ENCODE results near the gene BCL2L2. TPM values are rescaled to one million over a fixed set of nuclear protein-coding genes. Genes with fewer than 3 reads are reported as not detected.

The BCL2L2 gene
- total and polyA plus RNA-seq, 2 donors from 2014 or later, result 35.6 to 43.6 TPM

DNA sequence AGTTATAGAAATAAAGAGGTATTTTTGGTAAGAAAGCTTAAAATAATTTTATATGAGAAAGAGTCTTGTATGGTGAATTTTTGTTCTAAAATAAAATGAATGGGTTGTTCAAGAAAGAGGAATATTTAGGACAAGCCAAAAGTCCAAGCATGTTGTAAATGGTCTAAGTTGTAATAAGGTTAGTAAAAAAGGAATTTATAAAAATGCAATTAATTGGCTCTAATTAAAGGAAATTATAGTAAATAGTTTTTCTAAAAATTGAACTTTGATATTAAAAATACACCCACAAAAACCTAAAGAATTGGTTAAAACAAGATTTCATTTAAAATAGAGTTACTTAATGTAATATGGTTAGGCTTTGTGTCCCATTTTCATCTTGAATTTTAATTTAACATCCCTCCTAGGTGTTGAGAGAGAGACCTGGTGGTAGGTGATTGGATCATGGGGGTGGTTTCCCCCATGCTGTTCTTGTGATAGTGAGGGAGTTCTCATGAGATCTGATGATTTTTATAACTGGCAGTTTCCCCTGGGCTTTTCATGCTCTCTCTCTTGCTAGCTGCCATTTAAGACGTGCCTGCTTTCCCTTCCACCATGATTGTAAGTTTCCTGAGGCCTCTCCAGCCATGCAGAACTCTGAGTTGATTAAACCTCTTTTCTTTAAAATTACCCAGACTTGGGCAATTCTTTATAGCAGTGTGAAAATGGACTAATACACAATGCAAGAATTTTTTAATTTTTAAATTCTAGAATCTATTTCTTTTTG, 33.1 kb downstream of the BCL2L2 start:
- Histone ChIP-seq H3K36me3 (ENCODE audit: control insufficient read depth in 2 of 3, insufficient read depth in 3 of 3, low read length in 3 of 3) (no peaks in the 10 kb centered on the region), H3K9ac (ENCODE audit: low read length in 3 of 3) (no peak overlapping the region), H3K4me1 (ENCODE audit: control insufficient read depth in 2 of 3, insufficient read depth in 2 of 3, low read depth in 1 of 3, low read length in 3 of 3) (no peaks in the 10 kb centered on the region), H3K9me3 (ENCODE audit: control insufficient read depth in 2 of 3, insufficient read depth in 1 of 3, low read length in 3 of 3) (no peaks in the 10 kb centered on the region), H3K27me3 (ENCODE audit: control insufficient read depth, insufficient read depth, low read length) (no peaks in the 10 kb centered on the region), H3K27ac (ENCODE audit: low read depth in 2 of 2, low read length in 2 of 2) (no peak overlapping the region), H3K4me3 (ENCODE audit: low read length in 3 of 3) (no peak overlapping the region)
- FAIRE-seq (peak; percentile 23), DNase-seq (no peak)
- TF ChIP-seq, protein P1, sequence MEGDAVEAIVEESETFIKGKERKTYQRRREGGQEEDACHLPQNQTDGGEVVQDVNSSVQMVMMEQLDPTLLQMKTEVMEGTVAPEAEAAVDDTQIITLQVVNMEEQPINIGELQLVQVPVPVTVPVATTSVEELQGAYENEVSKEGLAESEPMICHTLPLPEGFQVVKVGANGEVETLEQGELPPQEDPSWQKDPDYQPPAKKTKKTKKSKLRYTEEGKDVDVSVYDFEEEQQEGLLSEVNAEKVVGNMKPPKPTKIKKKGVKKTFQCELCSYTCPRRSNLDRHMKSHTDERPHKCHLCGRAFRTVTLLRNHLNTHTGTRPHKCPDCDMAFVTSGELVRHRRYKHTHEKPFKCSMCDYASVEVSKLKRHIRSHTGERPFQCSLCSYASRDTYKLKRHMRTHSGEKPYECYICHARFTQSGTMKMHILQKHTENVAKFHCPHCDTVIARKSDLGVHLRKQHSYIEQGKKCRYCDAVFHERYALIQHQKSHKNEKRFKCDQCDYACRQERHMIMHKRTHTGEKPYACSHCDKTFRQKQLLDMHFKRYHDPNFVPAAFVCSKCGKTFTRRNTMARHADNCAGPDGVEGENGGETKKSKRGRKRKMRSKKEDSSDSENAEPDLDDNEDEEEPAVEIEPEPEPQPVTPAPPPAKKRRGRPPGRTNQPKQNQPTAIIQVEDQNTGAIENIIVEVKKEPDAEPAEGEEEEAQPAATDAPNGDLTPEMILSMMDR (IDR thresholded peaks at IDR 0.05; ENCODE audit: borderline replicate concordance, extremely low read depth, insufficient read depth), result no peak
- intact Hi-C loops (cut with DNase I), result no loop called here

GRCh38 chr14:23344481-23344880, 37.8 kb downstream of the BCL2L2 start:
- intact Hi-C loops (cut with DNase I), result no loop called here
- no peak overlapping the region for H3K4me3 ChIP-seq (ENCODE audit: low read length in 3 of 3)
- H3K36me3 ChIP-seq (ENCODE audit: control insufficient read depth in 2 of 3, insufficient read depth in 3 of 3, low read length in 3 of 3), result no peaks in the 10 kb centered on the region
- H3K27me3 ChIP-seq (ENCODE audit: control insufficient read depth, insufficient read depth, low read length), result no peaks in the 10 kb centered on the region
- H3K27ac ChIP-seq (ENCODE audit: low read depth in 2 of 2, low read length in 2 of 2), result no peak overlapping the region
- H3K4me1 ChIP-seq (ENCODE audit: control insufficient read depth in 2 of 3, insufficient read depth in 2 of 3, low read depth in 1 of 3, low read length in 3 of 3), result no peaks in the 10 kb centered on the region
- TF ChIP-seq, protein P1 (IDR thresholded peaks at IDR 0.05; ENCODE audit: borderline replicate concordance, extremely low read depth, insufficient read depth), result no peak
- DNase-seq (no peak), FAIRE-seq (no peak)
- H3K9me3 ChIP-seq (ENCODE audit: control insufficient read depth in 2 of 3, insufficient read depth in 1 of 3, low read length in 3 of 3), result no peaks in the 10 kb centered on the region
- H3K9ac ChIP-seq (ENCODE audit: low read length in 3 of 3), result no peak overlapping the region

- H3K27me3 ChIP-seq (ENCODE audit: control insufficient read depth, insufficient read depth, low read length), result no peaks in the 10 kb centered on the region
- H3K9ac ChIP-seq (ENCODE audit: low read length in 3 of 3), result no peak overlapping the region
- no peaks in the 10 kb centered on the region for H3K9me3 ChIP-seq (ENCODE audit: control insufficient read depth in 2 of 3, insufficient read depth in 1 of 3, low read length in 3 of 3)
- TF ChIP-seq, protein P1 (IDR thresholded peaks at IDR 0.05; ENCODE audit: borderline replicate concordance, extremely low read depth, insufficient read depth), result no peak
- H3K27ac ChIP-seq (ENCODE audit: low read depth in 2 of 2, low read length in 2 of 2), result no peak overlapping the region
- intact Hi-C loops (cut with DNase I), result no loop called here
- no peak overlapping the region for H3K4me3 ChIP-seq (ENCODE audit: low read length in 3 of 3)
- H3K4me1 ChIP-seq (ENCODE audit: control insufficient read depth in 2 of 3, insufficient read depth in 2 of 3, low read depth in 1 of 3, low read length in 3 of 3), result no peaks in the 10 kb centered on the region
- DNase-seq (peak in 1 of 5 donors; percentile 73), FAIRE-seq (no peak)
- no peaks in the 10 kb centered on the region for H3K36me3 ChIP-seq (ENCODE audit: control insufficient read depth in 2 of 3, insufficient read depth in 3 of 3, low read length in 3 of 3)
These were observed 39.5 kb downstream of the BCL2L2 start for GRCh38 chr14:23345987-23346692.
